Suprapubic skin (tissue), 4 donors: Measurements from ENCODE around the gene AURKA. TPM values are rescaled to one million over a fixed set of nuclear protein-coding genes. Genes with fewer than 3 reads are reported as not detected.
A peak's percentile ranks its signal among the peaks of the same experiment; 100 is the strongest.

Experiments used
- DNase-seq, 2 donors: peaks; one replicate each; pipeline ENCODE4 v3.0.0-alpha.2; 2019; ENCODE audit warnings: low spot score in 2 of 2
- H3K27ac ChIP-seq: fragments of 200-600 bp; sonication (generic); one replicate; pipeline ENCODE4 v1.5.1; 2019
- H3K27me3 ChIP-seq: fragments of 200-600 bp; sonication (generic); one replicate; pipeline ENCODE4 v1.5.1; 2019
- H3K36me3 ChIP-seq: fragments of 200-600 bp; sonication (generic); one replicate; pipeline ENCODE4 v1.5.1; 2019
- H3K4me1 ChIP-seq: fragments of 200-600 bp; sonication (generic); one replicate; pipeline ENCODE4 v1.5.1; 2019
- H3K4me3 ChIP-seq: fragments of 200-600 bp; sonication (generic); one replicate; pipeline ENCODE4 v1.5.1; 2019; ENCODE audit warnings: mild to moderate bottlenecking
- H3K9me3 ChIP-seq: fragments of 200-600 bp; sonication (generic); one replicate; pipeline ENCODE4 v1.5.1; 2019
- CTCF ChIP-seq, 2 donors: fragments of 200-600 bp in 1 of 2; fragments of 450-650 bp in 1 of 2; sonication (generic) in 1 of 2; IDR thresholded peaks; one replicate each; pipeline ENCODE4 v1.5.1; 2016 to 2019; ENCODE audit warnings: antibody characterized with exemption in 2 of 2, mild to moderate bottlenecking in 1 of 2, moderate library complexity in 1 of 2
- EP300 ChIP-seq: sonication (generic); formaldehyde crosslinking; IDR thresholded peaks from one replicate; pipeline ENCODE4 v1.6.1; 2017; ENCODE audit warnings: antibody characterized with exemption
- POLR2A ChIP-seq, 2 donors: fragments of 450-650 bp; IDR thresholded peaks; one replicate each; pipeline ENCODE4 v1.6.1; 2017; ENCODE audit warnings: antibody characterized with exemption in 2 of 2, mild to moderate bottlenecking in 2 of 2, moderate library complexity in 2 of 2
- POLR2AphosphoS5 ChIP-seq, 3 donors: sonication (generic); formaldehyde crosslinking; IDR thresholded peaks; one replicate each; pipeline ENCODE4 v1.6.1; 2017; ENCODE audit warnings: antibody characterized with exemption in 3 of 3
- WGBS: methylation state at CpG from one replicate; pipeline ENCODE4 v1.1.5; 2018; 5-methylcytosine and 5-hydroxymethylcytosine counted together
- total RNA-seq, 4 donors: library from RNA; depleted of rRNA; stranded (reverse); fragments of >200 nt; gene quantifications; one replicate each; pipeline ENCODE4 v1.1.0, GENCODE V29; 2016

Gene AURKA
- total RNA-seq, 4 donors from 2014 or later: 2.1 to 5.7 (median 2.5) TPM

- H3K9me3 ChIP-seq: no peaks in the 10 kb centered on the region
- no peak for TF ChIP-seq EP300
- no peak for TF ChIP-seq POLR2AphosphoS5 (IDR thresholded peaks at IDR 0.05)
- TF ChIP-seq CTCF (IDR thresholded peaks at IDR 0.05): no peak
- no peak for TF ChIP-seq POLR2A (IDR thresholded peaks at IDR 0.05)
- no peak for DNase-seq
- no peaks in the 10 kb centered on the region for H3K4me1 ChIP-seq
- whole genome bisulfite sequencing: 86% methylated on average over 3 of the region's 3 CpGs
- H3K27ac ChIP-seq: no peak overlapping the region
- H3K4me3 ChIP-seq: no peak overlapping the region
- H3K27me3 ChIP-seq: no peaks in the 10 kb centered on the region
- no peaks in the 10 kb centered on the region for H3K36me3 ChIP-seq
These were observed 13.6 kb downstream of the AURKA start for GRCh38 chr20:56378386-56378785.

- TF ChIP-seq EP300 (no peak), POLR2A (IDR thresholded peaks at IDR 0.05) (no peak), POLR2AphosphoS5 (IDR thresholded peaks at IDR 0.05) (no peak), CTCF (IDR thresholded peaks at IDR 0.05) (no peak)
- Histone ChIP-seq H3K4me3 (no peak overlapping the region), H3K27me3 (no peaks in the 10 kb centered on the region), H3K36me3 (no peaks in the 10 kb centered on the region), H3K4me1 (no peaks in the 10 kb centered on the region), H3K27ac (no peak overlapping the region), H3K9me3 (no peaks in the 10 kb centered on the region)
- 81% methylated on average over 2 of the region's 2 CpGs for WGBS
- no peak for DNase-seq
These were observed 15.7 kb downstream of the AURKA start for GRCh38 chr20:56376331-56376730.

DNA sequence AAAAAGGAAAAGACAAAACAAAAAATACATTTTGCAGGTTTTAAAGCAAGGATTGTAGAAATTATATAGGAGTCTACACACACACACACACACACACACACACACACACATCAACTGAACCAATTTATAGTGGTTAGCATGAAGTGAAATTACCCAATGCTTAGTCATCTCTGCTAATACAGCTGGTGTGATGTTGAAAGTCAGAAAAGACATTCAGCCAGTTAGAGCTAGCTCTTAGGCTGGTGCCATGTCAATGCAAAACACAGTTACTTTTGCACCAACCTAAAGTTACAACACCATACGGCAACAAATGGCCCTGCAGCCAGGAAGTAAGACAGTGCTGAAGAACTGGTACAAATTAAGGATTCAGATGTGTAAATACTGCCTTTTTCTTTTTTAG lies 18.1 kb downstream of the AURKA start:
- no peak overlapping the region for H3K27ac ChIP-seq
- no peaks in the 10 kb centered on the region for H3K9me3 ChIP-seq
- no peaks in the 10 kb centered on the region for H3K4me1 ChIP-seq
- WGBS: 65% methylated on average over 1 of the region's 1 CpG
- no peak for DNase-seq
- H3K27me3 ChIP-seq: no peaks in the 10 kb centered on the region
- no peak overlapping the region for H3K4me3 ChIP-seq
- peaks cover 3% of the 10 kb centered on the region for H3K36me3 ChIP-seq
- TF ChIP-seq EP300 (no peak), POLR2A (IDR thresholded peaks at IDR 0.05) (no peak), POLR2AphosphoS5 (IDR thresholded peaks at IDR 0.05) (no peak)

- no peak for TF ChIP-seq EP300
- no peak for TF ChIP-seq POLR2A (IDR thresholded peaks at IDR 0.05)
- no peak for TF ChIP-seq CTCF (IDR thresholded peaks at IDR 0.05)
- no peak for TF ChIP-seq POLR2AphosphoS5 (IDR thresholded peaks at IDR 0.05)
- no peaks in the 10 kb centered on the region for H3K4me1 ChIP-seq
- 89% methylated on average over 1 of the region's 1 CpG for WGBS
- H3K36me3 ChIP-seq: peaks cover 10% of the 10 kb centered on the region
- no peak overlapping the region for H3K27ac ChIP-seq
- no peaks in the 10 kb centered on the region for H3K27me3 ChIP-seq
- H3K4me3 ChIP-seq: no peak overlapping the region
- no peaks in the 10 kb centered on the region for H3K9me3 ChIP-seq
- no peak for DNase-seq
These were observed 19.2 kb downstream of the AURKA start for GRCh38 chr20:56372850-56373249.

- Histone ChIP-seq H3K27ac (no peak overlapping the region), H3K9me3 (no peaks in the 10 kb centered on the region), H3K4me1 (no peaks in the 10 kb centered on the region), H3K36me3 (peaks cover 19% of the 10 kb centered on the region), H3K27me3 (no peaks in the 10 kb centered on the region), H3K4me3 (no peak overlapping the region)
- DNase-seq: no peak
- no peak for TF ChIP-seq POLR2A (IDR thresholded peaks at IDR 0.05)
- WGBS: 90% methylated on average over 11 of the region's 11 CpGs
These were observed 20.0 kb downstream of the AURKA start for GRCh38 chr20:56371977-56372376.

- Histone ChIP-seq H3K4me3 (no peak overlapping the region), H3K4me1 (no peaks in the 10 kb centered on the region), H3K9me3 (no peaks in the 10 kb centered on the region), H3K27me3 (no peaks in the 10 kb centered on the region), H3K36me3 (peaks cover 41% of the 10 kb centered on the region), H3K27ac (no peak overlapping the region)
- TF ChIP-seq CTCF (IDR thresholded peaks at IDR 0.05): no peak
- TF ChIP-seq EP300: no peak
- no peak for TF ChIP-seq POLR2AphosphoS5 (IDR thresholded peaks at IDR 0.05)
- TF ChIP-seq POLR2A (IDR thresholded peaks at IDR 0.05): no peak
- peak in 1 of 2 donors; percentile 12 for DNase-seq
- WGBS: 86% methylated on average over 4 of the region's 4 CpGs
These were observed 22.8 kb downstream of the AURKA start for GRCh38 chr20:56369179-56369578.
